GM13976 (cell line): Measurements from ENCODE around the gene IL21R.

Experiments
- DNase-seq: peaks from one replicate; pipeline ENCODE4 v3.0.0; 2012; ENCODE audit warnings: low spot score
- in situ Hi-C: fragments of 300-500 bp; cut with MboI; formaldehyde crosslinking; loops from one replicate; pipeline ENCODE4 v1.12.0; 2022; ENCODE audit warnings: low sequenced_read_pairs, mixed read lengths, inconsistent platforms; ENCODE audit not compliant: unreplicated experiment
- TF ChIP-seq, protein P1 (sequence below): IDR thresholded peaks from 2 replicates; pipeline ENCODE4 v1.5.1; 2012; ENCODE audit warnings: borderline replicate concordance, mild to moderate bottlenecking; ENCODE audit not compliant: insufficient read depth; ENCODE audit errors: extremely low read depth, missing control alignments, control extremely low read depth

Gene IL21R

DNA sequence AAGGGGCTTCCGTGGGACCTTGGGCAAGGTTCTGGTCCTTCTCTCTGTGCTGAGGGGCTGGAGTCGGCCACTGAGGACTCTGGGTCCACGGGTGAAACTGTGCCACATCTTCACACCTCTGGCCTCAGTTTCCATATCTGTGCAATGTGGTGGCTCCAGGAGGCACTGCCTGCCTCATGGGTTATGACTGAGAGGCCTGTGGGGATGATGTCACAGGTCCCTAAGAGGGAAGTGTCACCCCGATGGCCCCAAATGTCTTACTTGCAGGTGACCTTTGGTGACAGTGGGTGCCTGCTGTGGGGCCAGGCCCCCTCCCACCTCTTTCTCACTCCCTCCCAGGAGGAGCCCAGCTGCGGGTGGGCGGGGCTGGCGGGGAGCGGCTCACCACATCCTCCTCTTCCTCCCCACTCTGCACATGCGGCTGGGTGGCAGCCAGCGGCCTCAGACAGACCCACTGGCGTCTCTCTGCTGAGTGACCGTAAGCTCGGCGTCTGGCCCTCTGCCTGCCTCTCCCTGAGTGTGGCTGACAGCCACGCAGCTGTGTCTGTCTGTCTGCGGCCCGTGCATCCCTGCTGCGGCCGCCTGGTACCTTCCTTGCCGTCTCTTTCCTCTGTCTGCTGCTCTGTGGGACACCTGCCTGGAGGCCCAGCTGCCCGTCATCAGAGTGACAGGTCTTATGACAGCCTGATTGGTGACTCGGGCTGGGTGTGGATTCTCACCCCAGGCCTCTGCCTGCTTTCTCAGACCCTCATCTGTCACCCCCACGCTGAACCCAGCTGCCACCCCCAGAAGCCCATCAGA lies at the start of gene IL21R:
Gene IL21R (plus strand): TSS at position 407 of the 801 bp plus-strand sequence. CDS start 27,898 bp downstream, outside the sequence.
- TF ChIP-seq, protein P1, sequence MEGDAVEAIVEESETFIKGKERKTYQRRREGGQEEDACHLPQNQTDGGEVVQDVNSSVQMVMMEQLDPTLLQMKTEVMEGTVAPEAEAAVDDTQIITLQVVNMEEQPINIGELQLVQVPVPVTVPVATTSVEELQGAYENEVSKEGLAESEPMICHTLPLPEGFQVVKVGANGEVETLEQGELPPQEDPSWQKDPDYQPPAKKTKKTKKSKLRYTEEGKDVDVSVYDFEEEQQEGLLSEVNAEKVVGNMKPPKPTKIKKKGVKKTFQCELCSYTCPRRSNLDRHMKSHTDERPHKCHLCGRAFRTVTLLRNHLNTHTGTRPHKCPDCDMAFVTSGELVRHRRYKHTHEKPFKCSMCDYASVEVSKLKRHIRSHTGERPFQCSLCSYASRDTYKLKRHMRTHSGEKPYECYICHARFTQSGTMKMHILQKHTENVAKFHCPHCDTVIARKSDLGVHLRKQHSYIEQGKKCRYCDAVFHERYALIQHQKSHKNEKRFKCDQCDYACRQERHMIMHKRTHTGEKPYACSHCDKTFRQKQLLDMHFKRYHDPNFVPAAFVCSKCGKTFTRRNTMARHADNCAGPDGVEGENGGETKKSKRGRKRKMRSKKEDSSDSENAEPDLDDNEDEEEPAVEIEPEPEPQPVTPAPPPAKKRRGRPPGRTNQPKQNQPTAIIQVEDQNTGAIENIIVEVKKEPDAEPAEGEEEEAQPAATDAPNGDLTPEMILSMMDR: no peak
- peak; percentile 84 for DNase-seq

GRCh38 chr16:27353853-27354252 lies 48.1 kb upstream of the IL21R start:
- DNase-seq: no peak
- in situ Hi-C loops: no loop called here

More for the DNA sequence above, at the start of gene IL21R:
- in situ Hi-C loops: no loop called here

GRCh38 chr16:27355610-27356009 lies 46.4 kb upstream of the IL21R start:
- in situ Hi-C loops: no loop called here
- DNase-seq: no peak
- TF ChIP-seq, protein P1: peak; percentile 7

More at GRCh38 chr16:27353853-27354252, 48.1 kb upstream of the IL21R start:
- TF ChIP-seq, protein P1: no peak

DNA sequence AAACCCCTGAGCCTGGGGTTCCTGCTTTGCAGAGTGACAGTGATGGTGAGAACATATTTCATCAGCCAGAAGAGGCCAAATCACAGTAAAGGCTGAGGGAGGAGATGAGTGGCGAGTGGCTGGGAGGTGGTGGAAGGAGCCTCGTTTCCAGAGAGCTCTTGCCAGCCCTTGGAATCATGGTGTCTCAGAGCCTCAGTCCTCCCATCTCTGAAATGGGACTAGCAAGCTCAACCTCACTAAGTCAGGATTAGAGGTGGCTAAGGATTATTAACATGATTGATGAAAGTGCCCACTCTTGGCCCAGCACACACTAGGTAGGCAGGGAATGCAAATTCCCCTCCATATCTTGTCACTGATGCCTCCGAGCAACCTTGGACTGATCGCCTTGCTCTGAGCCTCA lies 45.2 kb upstream of the IL21R start:
- in situ Hi-C loops: no loop called here
- no peak for DNase-seq
- TF ChIP-seq, protein P1: no peak

- in situ Hi-C loops: no loop called here
- TF ChIP-seq, protein P1: no peak
- DNase-seq: no peak
Measured at GRCh38 chr16:27359051-27359450, 42.9 kb upstream of the IL21R start.

GRCh38 chr16:27359615-27360014 lies 42.4 kb upstream of the IL21R start:
- DNase-seq: no peak
- in situ Hi-C loops: loop anchor here (10.0 kb wide), 1 partner anchor 125 kb away; no protein-coding TSS in a partner anchor
- TF ChIP-seq, protein P1: no peak
